HG03066 (cell line): ENCODE data around the gene GATAD1.
"Not testable (repeated sequence)": the region's sequence is repeated elsewhere in the genome, so short reads cannot be mapped to it uniquely, and the experiment has no call there.

ENCODE experiments used
- ATAC-seq: cut with Tn5 transposase; IDR thresholded peaks from one replicate; pipeline ENCODE4 v1.9.1; 2021; ENCODE audit warnings: low read depth; ENCODE audit not compliant: unreplicated experiment

GATAD1 gene

GRCh38 chr7:92435542-92435941 lies 11.7 kb upstream of the GATAD1 start:
- ATAC-seq = no peak

GRCh38 chr7:92436612-92437445 lies 10.5 kb upstream of the GATAD1 start:
- ATAC-seq = no peak

- no peak for ATAC-seq
Measured at GRCh38 chr7:92437956-92438491, 9.3 kb upstream of the GATAD1 start.

GRCh38 chr7:92442720-92443119 lies 4.6 kb upstream of the GATAD1 start:
- not testable (repeated sequence) for ATAC-seq

GRCh38 chr7:92446869-92447344 lies 375 bp upstream of the GATAD1 start:
- no peak for ATAC-seq

- peak; percentile 39 for ATAC-seq
Measured at GRCh38 chr7:92448205-92448747, 994 bp downstream of the GATAD1 start.

GRCh38 chr7:92451645-92452044 lies 4.4 kb downstream of the GATAD1 start:
- ATAC-seq = no peak

GRCh38 chr7:92456236-92456635 lies 9.0 kb downstream of the GATAD1 start:
- ATAC-seq = no peak

- ATAC-seq = no peak
Measured at GRCh38 chr7:92460109-92460508, 12.8 kb downstream of the GATAD1 start.

GRCh38 chr7:92460510-92460909 lies 13.2 kb downstream of the GATAD1 start:
- no peak for ATAC-seq

GRCh38 chr7:92461027-92462003 lies 14.0 kb downstream of the GATAD1 start:
- peak; percentile 66 for ATAC-seq

GRCh38 chr7:92462560-92462959 lies 15.3 kb downstream of the GATAD1 start:
- ATAC-seq = no peak

- ATAC-seq = no peak
Measured at GRCh38 chr7:92464515-92464914, 17.2 kb downstream of the GATAD1 start.

GRCh38 chr7:92466682-92467081 lies 19.4 kb downstream of the GATAD1 start:
- ATAC-seq = no peak

GRCh38 chr7:92468589-92468988 lies 21.3 kb downstream of the GATAD1 start:
- ATAC-seq = not testable (repeated sequence)

GRCh38 chr7:92473989-92474388 lies 26.7 kb downstream of the GATAD1 start:
- ATAC-seq = not testable (repeated sequence)

GRCh38 chr7:92475261-92475770 lies 28.0 kb downstream of the GATAD1 start:
- not testable (repeated sequence) for ATAC-seq

GRCh38 chr7:92475851-92476590 lies 28.7 kb downstream of the GATAD1 start:
- ATAC-seq = not testable (repeated sequence)

GRCh38 chr7:92477681-92478080 lies 30.4 kb downstream of the GATAD1 start, which contains the start of gene ERVW-1:
Gene ERVW-1 (minus strand): TSS chr7:92477946. CDS start chr7:92470381, 7,565 bp downstream.
- ATAC-seq = not testable (repeated sequence)
